CD4-positive, alpha-beta T cell treated with Interleukin-21 for 1 hour (primary cell): ENCODE results near the gene KIF21A.

ENCODE experiments used
- DNase-seq: peaks from one replicate; pipeline ENCODE4 v3.0.0-alpha.2; 2020

The KIF21A gene

GRCh38 chr12:39389399-39390150 is 53.3 kb downstream of the KIF21A start:
- DNase-seq, result no peak

- no peak for DNase-seq
Observed at GRCh38 chr12:39386335-39386734, 56.6 kb downstream of the KIF21A start.

- DNase-seq, result no peak
Observed at GRCh38 chr12:39383114-39383513, 59.8 kb downstream of the KIF21A start.

GRCh38 chr12:39380090-39380489 is 62.8 kb downstream of the KIF21A start:
- no peak for DNase-seq

GRCh38 chr12:39378341-39378740 is 64.6 kb downstream of the KIF21A start:
- DNase-seq, result no peak

GRCh38 chr12:39375206-39375808 is 67.6 kb downstream of the KIF21A start:
- DNase-seq, result peak; percentile 11

- peak; percentile 45 for DNase-seq
Observed at GRCh38 chr12:39372929-39373328, 70.0 kb downstream of the KIF21A start.

GRCh38 chr12:39372204-39372925 is 70.6 kb downstream of the KIF21A start:
- DNase-seq, result no peak

GRCh38 chr12:39369756-39370155 is 73.2 kb downstream of the KIF21A start:
- DNase-seq, result no peak

GRCh38 chr12:39368891-39369290 is 74.0 kb downstream of the KIF21A start:
- DNase-seq, result no peak

GRCh38 chr12:39368096-39368495 is 74.8 kb downstream of the KIF21A start:
- no peak for DNase-seq

GRCh38 chr12:39367494-39367893 is 75.4 kb downstream of the KIF21A start:
- no peak for DNase-seq

- DNase-seq, result no peak
Observed at GRCh38 chr12:39365364-39366001, 77.4 kb downstream of the KIF21A start.

- no peak for DNase-seq
Observed at GRCh38 chr12:39364196-39364595, 78.7 kb downstream of the KIF21A start.

GRCh38 chr12:39359645-39360044 is 83.3 kb downstream of the KIF21A start:
- no peak for DNase-seq

GRCh38 chr12:39357041-39357440 is 85.9 kb downstream of the KIF21A start:
- no peak for DNase-seq

- DNase-seq, result no peak
Observed at GRCh38 chr12:39355841-39356240, 87.1 kb downstream of the KIF21A start.

GRCh38 chr12:39354955-39355354 is 88.0 kb downstream of the KIF21A start:
- no peak for DNase-seq

- DNase-seq, result no peak
Observed at GRCh38 chr12:39352471-39353017, 90.4 kb downstream of the KIF21A start.

GRCh38 chr12:39351153-39351552 is 91.8 kb downstream of the KIF21A start:
- no peak for DNase-seq

GRCh38 chr12:39348941-39349626 is 93.8 kb downstream of the KIF21A start:
- no peak for DNase-seq

- no peak for DNase-seq
Observed at GRCh38 chr12:39348523-39348922, 94.4 kb downstream of the KIF21A start.

- DNase-seq, result no peak
Observed at GRCh38 chr12:39344926-39345325, 98.0 kb downstream of the KIF21A start.
